Astrocyte (in vitro differentiated cells and primary cell): ENCODE measurements around the gene IDH3B.

Source experiments
- EZH2 ChIP-seq: IDR thresholded peaks from 2 replicates; pipeline ENCODE4 v1.6.1; 2012; ENCODE audit warnings: mild to moderate bottlenecking, low read length, inconsistent platforms; ENCODE audit not compliant: insufficient read depth
- TF ChIP-seq, protein P1 (sequence below): IDR thresholded peaks from 2 replicates; pipeline ENCODE4 v1.5.1; 2011; ENCODE audit warnings: low read depth, mild to moderate bottlenecking, inconsistent platforms, low read length, moderate library complexity; ENCODE audit not compliant: insufficient read depth

DNA sequence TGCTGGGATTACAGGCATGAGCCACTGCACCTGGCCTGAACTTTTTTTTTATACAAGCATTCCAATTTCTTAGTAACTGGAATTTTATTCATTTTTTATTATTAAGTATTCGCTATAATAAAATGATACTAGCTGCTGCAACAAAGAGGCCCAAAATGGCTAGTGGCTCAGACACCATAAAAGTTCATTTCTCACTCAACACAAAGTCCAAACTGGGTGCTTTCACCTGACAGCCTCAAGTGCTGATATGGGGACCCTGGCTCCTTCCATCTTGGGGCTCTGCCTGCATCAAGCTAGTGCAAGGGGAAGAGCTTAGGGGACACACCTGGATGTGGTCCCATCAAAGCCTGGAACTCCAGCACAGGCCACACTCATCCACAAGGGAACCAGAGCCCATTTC, 23.8 kb downstream of the IDH3B start:
- no peak for TF ChIP-seq EZH2
- TF ChIP-seq, protein P1, sequence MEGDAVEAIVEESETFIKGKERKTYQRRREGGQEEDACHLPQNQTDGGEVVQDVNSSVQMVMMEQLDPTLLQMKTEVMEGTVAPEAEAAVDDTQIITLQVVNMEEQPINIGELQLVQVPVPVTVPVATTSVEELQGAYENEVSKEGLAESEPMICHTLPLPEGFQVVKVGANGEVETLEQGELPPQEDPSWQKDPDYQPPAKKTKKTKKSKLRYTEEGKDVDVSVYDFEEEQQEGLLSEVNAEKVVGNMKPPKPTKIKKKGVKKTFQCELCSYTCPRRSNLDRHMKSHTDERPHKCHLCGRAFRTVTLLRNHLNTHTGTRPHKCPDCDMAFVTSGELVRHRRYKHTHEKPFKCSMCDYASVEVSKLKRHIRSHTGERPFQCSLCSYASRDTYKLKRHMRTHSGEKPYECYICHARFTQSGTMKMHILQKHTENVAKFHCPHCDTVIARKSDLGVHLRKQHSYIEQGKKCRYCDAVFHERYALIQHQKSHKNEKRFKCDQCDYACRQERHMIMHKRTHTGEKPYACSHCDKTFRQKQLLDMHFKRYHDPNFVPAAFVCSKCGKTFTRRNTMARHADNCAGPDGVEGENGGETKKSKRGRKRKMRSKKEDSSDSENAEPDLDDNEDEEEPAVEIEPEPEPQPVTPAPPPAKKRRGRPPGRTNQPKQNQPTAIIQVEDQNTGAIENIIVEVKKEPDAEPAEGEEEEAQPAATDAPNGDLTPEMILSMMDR = no peak
